Measurements from ENCODE around the gene KCNK13.

Gene KCNK13

GRCh38 chr14:90091393-90091792 lies 29.6 kb downstream of the KCNK13 start:
- Histone ChIP-seq H3K9me3 (ENCODE audit: control insufficient read depth in 5 of 5, low read length in 5 of 5) (no peaks in the 10 kb centered on the region), H3K9ac (ENCODE audit: low read length in 5 of 5) (no peak overlapping the region), H3K4me3 (ENCODE audit: low read depth in 1 of 5, low read length in 5 of 5) (no peak overlapping the region), H3K27ac (ENCODE audit: low read depth, low read length) (no peak overlapping the region), H3K27me3 (ENCODE audit: control insufficient read depth in 5 of 5, insufficient read depth in 4 of 5, low read length in 5 of 5) (no peaks in the 10 kb centered on the region), H3K4me1 (ENCODE audit: control insufficient read depth in 5 of 5, insufficient read depth in 5 of 5, low read length in 5 of 5) (peaks cover 5 to 14% (median 8%) of the 10 kb centered on the region in 5 donors), H3K36me3 (ENCODE audit: control insufficient read depth in 5 of 5, insufficient read depth in 5 of 5, low read length in 5 of 5) (no peaks in the 10 kb centered on the region)

- no peaks in the 10 kb centered on the region for H3K27me3 ChIP-seq (ENCODE audit: control insufficient read depth in 5 of 5, insufficient read depth in 4 of 5, low read length in 5 of 5)
- no peaks in the 10 kb centered on the region for H3K9me3 ChIP-seq (ENCODE audit: control insufficient read depth in 5 of 5, low read length in 5 of 5)
- H3K27ac ChIP-seq (ENCODE audit: low read depth, low read length): no peak overlapping the region
- H3K9ac ChIP-seq (ENCODE audit: low read length in 5 of 5): no peak overlapping the region
- peaks cover 2 to 11% (median 7%) of the 10 kb centered on the region in 5 donors for H3K4me1 ChIP-seq (ENCODE audit: control insufficient read depth in 5 of 5, insufficient read depth in 5 of 5, low read length in 5 of 5)
- H3K36me3 ChIP-seq (ENCODE audit: control insufficient read depth in 5 of 5, insufficient read depth in 5 of 5, low read length in 5 of 5): no peaks in the 10 kb centered on the region
- H3K4me3 ChIP-seq (ENCODE audit: low read depth in 1 of 5, low read length in 5 of 5): no peak overlapping the region
Observed at GRCh38 chr14:90093942-90094595, 32.3 kb downstream of the KCNK13 start.

GRCh38 chr14:90095096-90095495 lies 33.3 kb downstream of the KCNK13 start:
- Histone ChIP-seq H3K9me3 (ENCODE audit: control insufficient read depth in 5 of 5, low read length in 5 of 5) (no peaks in the 10 kb centered on the region), H3K27me3 (ENCODE audit: control insufficient read depth in 5 of 5, insufficient read depth in 4 of 5, low read length in 5 of 5) (no peaks in the 10 kb centered on the region), H3K9ac (ENCODE audit: low read length in 5 of 5) (no peak overlapping the region), H3K4me3 (ENCODE audit: low read depth in 1 of 5, low read length in 5 of 5) (no peak overlapping the region), H3K36me3 (ENCODE audit: control insufficient read depth in 5 of 5, insufficient read depth in 5 of 5, low read length in 5 of 5) (no peaks in the 10 kb centered on the region), H3K27ac (ENCODE audit: low read depth, low read length) (no peak overlapping the region), H3K4me1 (ENCODE audit: control insufficient read depth in 5 of 5, insufficient read depth in 5 of 5, low read length in 5 of 5) (peaks cover 2 to 11% (median 7%) of the 10 kb centered on the region in 5 donors)

GRCh38 chr14:90096566-90096965 lies 34.8 kb downstream of the KCNK13 start:
- Histone ChIP-seq H3K27me3 (ENCODE audit: control insufficient read depth in 5 of 5, insufficient read depth in 4 of 5, low read length in 5 of 5) (no peaks in the 10 kb centered on the region), H3K4me1 (ENCODE audit: control insufficient read depth in 5 of 5, insufficient read depth in 5 of 5, low read length in 5 of 5) (peaks cover 1 to 3% (median 1%) of the 10 kb centered on the region in 5 donors), H3K4me3 (ENCODE audit: low read depth in 1 of 5, low read length in 5 of 5) (no peak overlapping the region), H3K36me3 (ENCODE audit: control insufficient read depth in 5 of 5, insufficient read depth in 5 of 5, low read length in 5 of 5) (no peaks in the 10 kb centered on the region), H3K27ac (ENCODE audit: low read depth, low read length) (no peak overlapping the region), H3K9me3 (ENCODE audit: control insufficient read depth in 5 of 5, low read length in 5 of 5) (no peaks in the 10 kb centered on the region), H3K9ac (ENCODE audit: low read length in 5 of 5) (no peak overlapping the region)

GRCh38 chr14:90103808-90104207 lies 42.0 kb downstream of the KCNK13 start:
- H3K4me3 ChIP-seq (ENCODE audit: low read depth in 1 of 5, low read length in 5 of 5): no peak overlapping the region
- H3K9ac ChIP-seq (ENCODE audit: low read length in 5 of 5): no peak overlapping the region
- H3K4me1 ChIP-seq (ENCODE audit: control insufficient read depth in 5 of 5, insufficient read depth in 5 of 5, low read length in 5 of 5): peaks cover 0 to 3% (median 0%) of the 10 kb centered on the region in 5 donors
- H3K27ac ChIP-seq (ENCODE audit: low read depth, low read length): no peak overlapping the region
- H3K9me3 ChIP-seq (ENCODE audit: control insufficient read depth in 5 of 5, low read length in 5 of 5): peaks cover 0 to 4% (median 0%) of the 10 kb centered on the region in 5 donors
- no peaks in the 10 kb centered on the region for H3K36me3 ChIP-seq (ENCODE audit: control insufficient read depth in 5 of 5, insufficient read depth in 5 of 5, low read length in 5 of 5)
- H3K27me3 ChIP-seq (ENCODE audit: control insufficient read depth in 5 of 5, insufficient read depth in 4 of 5, low read length in 5 of 5): no peaks in the 10 kb centered on the region

- peaks cover 0 to 6% (median 3%) of the 10 kb centered on the region in 5 donors for H3K27me3 ChIP-seq (ENCODE audit: control insufficient read depth in 5 of 5, insufficient read depth in 4 of 5, low read length in 5 of 5)
- peaks cover 0 to 3% (median 0%) of the 10 kb centered on the region in 5 donors for H3K4me1 ChIP-seq (ENCODE audit: control insufficient read depth in 5 of 5, insufficient read depth in 5 of 5, low read length in 5 of 5)
- H3K9me3 ChIP-seq (ENCODE audit: control insufficient read depth in 5 of 5, low read length in 5 of 5): peaks cover 0 to 4% (median 0%) of the 10 kb centered on the region in 5 donors
- H3K36me3 ChIP-seq (ENCODE audit: control insufficient read depth in 5 of 5, insufficient read depth in 5 of 5, low read length in 5 of 5): no peaks in the 10 kb centered on the region
- H3K4me3 ChIP-seq (ENCODE audit: low read depth in 1 of 5, low read length in 5 of 5): no peak overlapping the region
- H3K27ac ChIP-seq (ENCODE audit: low read depth, low read length): no peak overlapping the region
- no peak overlapping the region for H3K9ac ChIP-seq (ENCODE audit: low read length in 5 of 5)
Observed at GRCh38 chr14:90105756-90106155, 44.0 kb downstream of the KCNK13 start.

GRCh38 chr14:90107789-90108188 lies 46.0 kb downstream of the KCNK13 start:
- H3K27me3 ChIP-seq (ENCODE audit: control insufficient read depth in 5 of 5, insufficient read depth in 4 of 5, low read length in 5 of 5): peaks cover 0 to 8% (median 3%) of the 10 kb centered on the region in 5 donors
- H3K4me3 ChIP-seq (ENCODE audit: low read depth in 1 of 5, low read length in 5 of 5): no peak overlapping the region
- H3K9ac ChIP-seq (ENCODE audit: low read length in 5 of 5): no peak overlapping the region
- H3K36me3 ChIP-seq (ENCODE audit: control insufficient read depth in 5 of 5, insufficient read depth in 5 of 5, low read length in 5 of 5): no peaks in the 10 kb centered on the region
- peaks cover 0 to 3% (median 0%) of the 10 kb centered on the region in 5 donors for H3K9me3 ChIP-seq (ENCODE audit: control insufficient read depth in 5 of 5, low read length in 5 of 5)
- H3K4me1 ChIP-seq (ENCODE audit: control insufficient read depth in 5 of 5, insufficient read depth in 5 of 5, low read length in 5 of 5): peaks cover 0 to 3% (median 0%) of the 10 kb centered on the region in 5 donors
- no peak overlapping the region for H3K27ac ChIP-seq (ENCODE audit: low read depth, low read length)

- Histone ChIP-seq H3K4me1 (ENCODE audit: control insufficient read depth in 5 of 5, insufficient read depth in 5 of 5, low read length in 5 of 5) (peaks cover 0 to 3% (median 0%) of the 10 kb centered on the region in 5 donors), H3K9ac (ENCODE audit: low read length in 5 of 5) (no peak overlapping the region), H3K27me3 (ENCODE audit: control insufficient read depth in 5 of 5, insufficient read depth in 4 of 5, low read length in 5 of 5) (peaks cover 0 to 8% (median 3%) of the 10 kb centered on the region in 5 donors), H3K9me3 (ENCODE audit: control insufficient read depth in 5 of 5, low read length in 5 of 5) (no peaks in the 10 kb centered on the region), H3K36me3 (ENCODE audit: control insufficient read depth in 5 of 5, insufficient read depth in 5 of 5, low read length in 5 of 5) (no peaks in the 10 kb centered on the region), H3K4me3 (ENCODE audit: low read depth in 1 of 5, low read length in 5 of 5) (no peak overlapping the region), H3K27ac (ENCODE audit: low read depth, low read length) (no peak overlapping the region)
Observed at GRCh38 chr14:90109858-90110257, 48.1 kb downstream of the KCNK13 start.

GRCh38 chr14:90111895-90112534 lies 50.2 kb downstream of the KCNK13 start:
- Histone ChIP-seq H3K4me3 (ENCODE audit: low read depth in 1 of 5, low read length in 5 of 5) (no peak overlapping the region), H3K4me1 (ENCODE audit: control insufficient read depth in 5 of 5, insufficient read depth in 5 of 5, low read length in 5 of 5) (no peaks in the 10 kb centered on the region), H3K27ac (ENCODE audit: low read depth, low read length) (no peak overlapping the region), H3K27me3 (ENCODE audit: control insufficient read depth in 5 of 5, insufficient read depth in 4 of 5, low read length in 5 of 5) (peaks cover 0 to 9% (median 6%) of the 10 kb centered on the region in 5 donors), H3K9me3 (ENCODE audit: control insufficient read depth in 5 of 5, low read length in 5 of 5) (no peaks in the 10 kb centered on the region), H3K36me3 (ENCODE audit: control insufficient read depth in 5 of 5, insufficient read depth in 5 of 5, low read length in 5 of 5) (no peaks in the 10 kb centered on the region), H3K9ac (ENCODE audit: low read length in 5 of 5) (no peak overlapping the region)

GRCh38 chr14:90114554-90114953 lies 52.8 kb downstream of the KCNK13 start:
- no peaks in the 10 kb centered on the region for H3K4me1 ChIP-seq (ENCODE audit: control insufficient read depth in 5 of 5, insufficient read depth in 5 of 5, low read length in 5 of 5)
- H3K9ac ChIP-seq (ENCODE audit: low read length in 5 of 5): no peak overlapping the region
- H3K9me3 ChIP-seq (ENCODE audit: control insufficient read depth in 5 of 5, low read length in 5 of 5): no peaks in the 10 kb centered on the region
- H3K36me3 ChIP-seq (ENCODE audit: control insufficient read depth in 5 of 5, insufficient read depth in 5 of 5, low read length in 5 of 5): no peaks in the 10 kb centered on the region
- no peak overlapping the region for H3K27ac ChIP-seq (ENCODE audit: low read depth, low read length)
- H3K4me3 ChIP-seq (ENCODE audit: low read depth in 1 of 5, low read length in 5 of 5): no peak overlapping the region
- peaks cover 0 to 9% (median 6%) of the 10 kb centered on the region in 5 donors for H3K27me3 ChIP-seq (ENCODE audit: control insufficient read depth in 5 of 5, insufficient read depth in 4 of 5, low read length in 5 of 5)
